ENCODE data around the gene C11orf71. TPM values are rescaled to one million over a fixed set of nuclear protein-coding genes. Genes with fewer than 3 reads are reported as not detected.

The C11orf71 gene
- total RNA-seq, 2 experiments from 2014 or later: 5.0 to 5.5 TPM

DNA sequence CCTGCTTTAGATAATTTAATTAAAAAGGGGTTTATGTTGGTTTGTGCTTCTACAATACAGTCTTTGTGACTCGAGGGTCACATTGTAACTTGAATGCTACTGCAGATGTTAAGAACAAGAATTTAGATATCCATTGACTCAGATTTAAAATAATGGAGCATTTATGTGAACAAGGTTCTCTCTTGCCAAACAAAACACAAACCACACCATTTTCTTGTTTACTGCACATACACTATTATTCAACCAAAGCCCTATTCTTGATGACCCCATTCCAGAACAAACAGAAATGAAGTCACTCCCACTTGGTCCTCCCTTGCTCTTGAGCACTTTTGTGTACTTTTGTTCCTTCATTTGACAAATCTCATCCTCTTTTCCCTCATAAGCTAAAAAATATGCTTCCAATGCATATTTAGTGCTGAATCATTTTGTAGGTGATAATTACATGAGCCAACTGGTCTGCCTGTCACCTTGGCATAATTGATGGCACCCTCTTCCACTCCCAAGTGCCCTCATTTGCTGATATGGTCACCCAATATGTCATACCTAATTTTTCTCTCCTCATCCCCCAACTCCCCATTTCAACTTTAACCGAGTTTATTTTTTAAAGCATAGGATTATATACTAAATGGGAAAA is 2.8 kb downstream of the C11orf71 start:
- CTCF ChIA-PET: interaction anchor here (0.9 kb wide), 1 partner anchor 50 kb away, joined by 3 read pairs; no protein-coding TSS in a partner anchor

DNA sequence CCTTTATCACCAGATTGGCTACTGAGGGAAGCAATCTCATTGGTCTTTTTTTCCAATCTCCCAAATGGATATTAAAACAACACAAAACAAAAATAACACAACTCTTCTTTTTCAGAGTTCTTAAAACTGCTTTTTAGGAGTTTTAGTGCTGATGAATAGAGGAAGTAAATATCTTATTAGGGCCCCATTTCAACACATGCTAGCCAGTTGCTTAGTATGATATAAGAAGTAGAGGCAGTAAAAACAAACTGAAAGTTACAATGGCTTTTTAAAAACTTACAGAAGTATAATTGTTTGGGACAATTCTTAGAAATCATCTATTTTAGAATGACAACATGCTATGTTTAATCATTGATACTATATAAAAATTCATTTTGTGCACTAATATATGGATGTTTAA is 3.4 kb downstream of the C11orf71 start:
- no peaks in the 10 kb centered on the region for H3K27me3 Mint-ChIP-seq
- intact Hi-C loops (cut with micrococcal nuclease): no loop called here
- no peak for DNase-seq
- H3K4me3 Mint-ChIP-seq: no peak overlapping the region
- ChIA-PET CTCF (no interaction called here), POLR2A (no interaction called here)
- H3K36me3 Mint-ChIP-seq: peaks cover 10% of the 10 kb centered on the region
- peaks cover 21% of the 10 kb centered on the region for H3K4me1 Mint-ChIP-seq (ENCODE audit: low read depth)
- H3K9me3 Mint-ChIP-seq: no peaks in the 10 kb centered on the region
- no peak overlapping the region for H3K27ac Mint-ChIP-seq

More for the DNA sequence above, 2.8 kb downstream of the C11orf71 start:
- Mint-ChIP-seq H3K9me3 (no peaks in the 10 kb centered on the region), H3K4me3 (no peak overlapping the region), H3K27me3 (no peaks in the 10 kb centered on the region), H3K36me3 (peaks cover 12% of the 10 kb centered on the region), H3K27ac (no peak overlapping the region), H3K4me1 (ENCODE audit: low read depth) (peaks cover 24% of the 10 kb centered on the region)
- intact Hi-C loops (cut with micrococcal nuclease): no loop called here
- DNase-seq: no peak
- POLR2A ChIA-PET: no interaction called here

DNA sequence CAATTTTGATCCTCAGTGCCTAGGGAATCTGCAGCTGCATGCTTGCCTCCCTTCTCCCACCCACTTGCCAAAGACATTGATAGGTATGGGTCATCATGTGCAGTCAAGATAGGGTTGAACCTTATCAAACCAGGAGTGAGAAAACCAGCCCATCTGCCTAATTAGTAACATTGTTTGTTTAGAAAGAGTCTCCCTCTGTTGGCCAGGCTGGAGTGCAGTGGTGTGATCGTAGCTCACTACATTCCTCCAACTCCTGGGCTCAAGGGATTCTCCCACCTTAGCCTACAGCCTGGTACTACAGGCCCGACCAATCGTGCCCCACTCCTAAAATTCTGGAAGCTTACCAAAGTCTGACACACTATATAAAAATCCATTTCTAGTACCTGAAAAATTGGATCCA is 4.6 kb downstream of the C11orf71 start:
- Mint-ChIP-seq H3K27me3 (no peaks in the 10 kb centered on the region), H3K4me3 (no peak overlapping the region), H3K4me1 (ENCODE audit: low read depth) (peaks cover 20% of the 10 kb centered on the region), H3K36me3 (peaks cover 5% of the 10 kb centered on the region), H3K9me3 (no peaks in the 10 kb centered on the region), H3K27ac (no peak overlapping the region)
- intact Hi-C loops (cut with micrococcal nuclease): no loop called here
- DNase-seq: no peak
- POLR2A ChIA-PET: no interaction called here
- CTCF ChIA-PET: no interaction called here

DNA sequence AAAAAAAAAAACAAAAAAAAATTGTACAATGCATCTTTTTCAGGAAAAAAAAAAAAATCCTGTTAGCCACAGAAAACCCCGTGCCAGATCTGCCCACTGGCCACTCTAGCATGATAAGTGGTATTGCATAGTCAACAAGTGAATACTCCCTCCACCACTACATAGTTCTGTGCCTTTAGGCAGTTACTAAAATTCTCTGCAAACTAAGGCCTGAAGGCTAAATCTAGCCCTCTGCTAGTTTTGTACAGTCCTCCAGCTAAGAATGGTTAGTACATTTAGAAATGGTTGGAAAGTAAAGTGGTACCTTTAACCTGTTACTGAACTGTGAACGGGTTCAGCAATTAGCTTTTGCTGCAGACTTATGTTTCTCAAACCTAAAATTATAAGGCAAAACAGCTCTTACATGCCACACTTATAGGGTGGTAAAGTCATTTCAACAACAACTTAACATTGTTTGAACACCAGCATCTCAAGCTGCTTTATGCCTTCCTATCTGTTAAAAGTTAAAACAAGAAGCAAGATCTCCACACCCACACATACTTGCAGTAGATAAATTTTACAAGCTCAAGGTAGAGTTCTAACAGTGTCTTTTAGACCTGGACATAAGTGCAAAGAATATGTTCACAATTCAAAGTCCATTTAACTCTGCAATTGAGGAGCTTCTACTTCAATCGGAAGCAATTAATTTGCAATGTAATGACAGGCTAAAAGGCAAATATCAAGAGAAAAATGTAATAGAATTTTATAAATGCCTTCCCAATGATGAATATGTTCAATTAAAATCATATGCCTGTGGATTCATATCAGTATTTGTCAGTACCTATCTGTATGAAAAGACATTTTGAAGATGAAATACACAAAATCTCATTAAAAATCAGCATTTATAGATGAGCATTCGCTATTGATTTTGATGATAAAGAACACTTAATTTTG is 7.3 kb downstream of the C11orf71 start:
- Mint-ChIP-seq H3K4me3 (no peak overlapping the region), H3K27ac (no peak overlapping the region), H3K36me3 (no peaks in the 10 kb centered on the region), H3K4me1 (ENCODE audit: low read depth) (peaks cover 6% of the 10 kb centered on the region), H3K27me3 (no peaks in the 10 kb centered on the region), H3K9me3 (no peaks in the 10 kb centered on the region)
- ChIA-PET POLR2A (no interaction called here), CTCF (no interaction called here)
- intact Hi-C loops (cut with micrococcal nuclease): no loop called here
- no peak for DNase-seq

DNA sequence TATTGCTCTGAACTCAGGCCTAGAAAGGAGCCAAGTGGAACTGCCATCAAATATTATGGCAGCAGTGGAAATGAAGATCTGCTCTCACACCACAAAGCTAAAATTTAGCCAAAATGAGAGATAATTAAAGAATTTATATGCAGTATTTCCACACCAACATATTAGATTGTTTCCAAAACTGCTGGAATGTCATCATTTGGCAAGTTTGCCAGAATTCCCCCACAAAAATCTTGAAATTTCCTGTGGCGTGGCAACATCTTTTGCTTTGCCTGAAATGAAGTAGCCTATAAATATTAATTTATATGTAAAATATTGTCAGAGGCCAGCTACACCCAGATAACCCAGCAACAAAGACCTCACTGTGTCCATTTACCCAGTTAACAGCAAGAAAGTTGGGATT is 13.8 kb downstream of the C11orf71 start:
- ChIA-PET CTCF (no interaction called here), POLR2A (no interaction called here)
- no peak for DNase-seq
- Mint-ChIP-seq H3K27ac (no peak overlapping the region), H3K36me3 (no peaks in the 10 kb centered on the region), H3K4me1 (ENCODE audit: low read depth) (no peaks in the 10 kb centered on the region), H3K27me3 (peaks cover 3% of the 10 kb centered on the region), H3K9me3 (peaks cover 4% of the 10 kb centered on the region), H3K4me3 (no peak overlapping the region)
- intact Hi-C loops (cut with micrococcal nuclease): no loop called here

DNA sequence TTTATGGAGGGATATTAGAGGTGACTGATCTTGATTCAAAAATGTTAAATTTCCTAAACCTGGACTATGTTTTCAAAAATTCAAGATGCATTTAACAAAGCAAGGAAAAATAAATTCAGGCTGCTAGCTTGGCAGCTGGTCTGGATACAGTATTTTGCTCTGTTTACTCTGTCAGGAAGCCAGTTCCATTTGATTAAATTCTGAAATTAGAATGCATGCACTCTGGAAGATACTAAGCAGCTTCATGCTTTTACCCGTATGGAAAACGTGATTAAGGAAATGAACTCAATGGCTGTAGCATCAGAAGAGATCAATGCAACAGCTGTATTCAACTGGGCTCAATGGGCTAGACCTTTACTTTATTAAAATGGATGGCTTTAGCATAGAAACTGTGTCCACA is 14.2 kb downstream of the C11orf71 start:
- Mint-ChIP-seq H3K27me3 (peaks cover 3% of the 10 kb centered on the region), H3K36me3 (no peaks in the 10 kb centered on the region), H3K4me3 (no peak overlapping the region), H3K4me1 (ENCODE audit: low read depth) (no peaks in the 10 kb centered on the region), H3K27ac (no peak overlapping the region), H3K9me3 (peaks cover 4% of the 10 kb centered on the region)
- DNase-seq: no peak
- intact Hi-C loops (cut with micrococcal nuclease): no loop called here
- ChIA-PET CTCF (interaction anchor here (1.2 kb wide), 1 partner anchor 171 kb away, joined by 4 read pairs; no protein-coding TSS in a partner anchor), POLR2A (no interaction called here)

DNA sequence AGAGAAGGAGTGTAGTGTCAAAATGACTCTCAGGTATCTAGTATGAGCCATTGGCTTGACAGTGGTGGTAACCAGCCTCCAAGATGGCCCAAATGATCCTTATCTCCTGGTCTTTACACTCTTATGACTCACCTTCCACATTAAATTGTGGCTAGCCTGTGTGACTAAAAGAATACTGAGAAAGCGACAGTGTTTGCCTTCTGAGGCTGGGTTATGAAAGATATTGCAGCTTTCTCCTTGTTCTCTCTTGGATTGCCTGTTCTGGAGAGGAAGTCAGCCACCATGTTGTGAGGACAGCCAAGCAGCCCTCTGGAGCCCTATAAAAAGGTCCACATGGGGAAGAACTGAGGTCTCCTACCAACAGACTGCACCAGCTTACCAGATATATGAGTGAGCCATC is 15.8 kb downstream of the C11orf71 start:
- Mint-ChIP-seq H3K9me3 (peaks cover 4% of the 10 kb centered on the region), H3K4me1 (ENCODE audit: low read depth) (no peaks in the 10 kb centered on the region), H3K27ac (no peak overlapping the region), H3K36me3 (no peaks in the 10 kb centered on the region), H3K4me3 (no peak overlapping the region), H3K27me3 (peaks cover 3% of the 10 kb centered on the region)
- POLR2A ChIA-PET: no interaction called here
- CTCF ChIA-PET: no interaction called here
- intact Hi-C loops (cut with micrococcal nuclease): no loop called here
- DNase-seq: no peak

DNA sequence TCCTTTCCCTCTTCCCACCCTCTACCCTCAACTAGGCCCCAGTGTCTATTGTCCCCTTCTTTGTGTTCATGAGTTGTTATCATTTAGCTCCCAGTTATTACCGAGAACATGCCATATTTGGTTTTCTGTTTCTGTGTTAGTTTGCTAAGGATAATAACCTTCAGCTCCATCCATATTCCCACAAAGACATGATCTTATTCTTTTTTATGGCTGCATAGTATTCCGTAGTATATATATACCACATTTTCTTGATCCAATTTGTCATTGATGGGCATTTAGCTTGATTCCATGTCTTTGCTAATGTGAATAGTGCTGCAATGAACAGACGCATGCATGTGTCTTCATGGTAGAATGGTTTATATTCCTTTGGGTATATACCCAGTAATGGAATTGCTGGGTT is 17.8 kb downstream of the C11orf71 start:
- POLR2A ChIA-PET: no interaction called here
- no peak overlapping the region for H3K4me3 Mint-ChIP-seq

DNA sequence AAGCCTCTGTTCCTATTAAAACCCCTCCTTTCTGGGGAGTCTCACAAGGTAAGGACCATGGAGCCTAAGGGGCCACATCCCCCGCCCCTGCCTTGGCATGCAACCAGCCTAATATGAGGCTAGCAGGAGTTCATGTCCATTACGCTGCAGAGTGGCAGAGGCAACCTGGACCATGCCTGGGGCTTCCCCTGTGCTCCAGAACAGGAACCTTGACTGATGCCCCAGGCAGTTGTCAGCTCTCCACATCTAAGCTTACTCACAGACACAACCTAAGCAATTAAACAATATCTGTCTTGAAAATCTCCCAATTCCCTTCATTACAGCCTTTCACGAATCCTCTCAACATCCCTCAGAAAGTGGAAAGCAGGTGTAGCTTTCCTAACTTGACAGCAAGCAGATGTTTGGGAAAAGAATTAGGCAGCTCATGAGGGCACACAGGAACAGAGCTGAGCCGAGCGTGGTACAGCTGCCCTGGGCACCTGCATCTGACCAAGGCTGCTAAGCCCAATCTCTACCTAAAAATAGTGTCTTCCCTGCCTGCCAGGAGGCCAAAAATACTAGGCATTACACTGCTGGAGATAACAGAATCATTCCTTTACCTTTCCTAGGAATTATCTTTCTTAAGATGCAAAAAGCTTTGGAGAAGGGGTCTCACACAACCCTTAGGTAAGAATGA is 20.8 kb downstream of the C11orf71 start:
- ChIA-PET CTCF (interaction anchor here (1.5 kb wide), 1 partner anchor 60 kb away, joined by 3 read pairs; the partner anchor contains the start of gene REXO2), POLR2A (no interaction called here)

More for the DNA sequence above, 17.8 kb downstream of the C11orf71 start:
- Mint-ChIP-seq H3K27ac (no peak overlapping the region), H3K9me3 (peaks cover 4% of the 10 kb centered on the region), H3K4me1 (ENCODE audit: low read depth) (no peaks in the 10 kb centered on the region), H3K36me3 (no peaks in the 10 kb centered on the region), H3K27me3 (peaks cover 6% of the 10 kb centered on the region)
- CTCF ChIA-PET: interaction anchor here (1.5 kb wide), 1 partner anchor 42 kb away, joined by 3 read pairs; no protein-coding TSS in a partner anchor
- DNase-seq: no peak
- intact Hi-C loops (cut with micrococcal nuclease): no loop called here

DNA sequence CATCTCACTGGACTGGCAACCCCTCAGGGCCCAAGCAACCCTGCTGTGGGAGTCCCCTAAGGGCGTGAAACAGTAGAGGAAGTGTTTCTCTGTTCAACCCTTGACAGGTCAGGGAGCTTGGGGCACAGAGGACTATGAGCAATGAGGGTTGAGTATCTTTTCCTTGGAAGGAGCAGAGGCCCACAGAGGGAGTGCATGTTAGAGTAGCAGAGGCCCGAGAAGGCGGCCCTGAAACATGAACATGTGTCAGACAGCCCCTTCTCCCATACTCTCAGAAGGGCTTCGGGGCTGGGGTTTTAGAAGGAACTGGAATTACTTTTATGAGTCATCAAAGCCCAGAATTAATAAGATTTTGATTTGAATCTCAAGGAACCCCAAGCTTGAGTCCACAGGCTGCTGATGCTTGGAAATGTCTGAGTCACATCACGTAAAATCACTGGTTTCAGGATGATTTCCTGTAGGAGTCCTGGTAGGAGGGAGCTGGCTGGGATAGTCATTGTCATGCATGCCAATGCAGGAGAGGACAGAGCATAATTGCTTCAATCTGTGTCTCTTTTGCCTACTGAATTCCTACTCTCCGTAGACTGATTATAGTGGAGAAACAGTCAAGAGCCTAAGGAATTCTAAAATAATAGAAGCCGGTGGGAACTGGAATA is 22.6 kb downstream of the C11orf71 start:
- peaks cover 7% of the 10 kb centered on the region for H3K27me3 Mint-ChIP-seq
- intact Hi-C loops (cut with micrococcal nuclease): no loop called here
- ChIA-PET CTCF (interaction anchor here (1.5 kb wide), 1 partner anchor 61 kb away, joined by 3 read pairs; the partner anchor contains the start of gene REXO2), POLR2A (no interaction called here)
- H3K36me3 Mint-ChIP-seq: no peaks in the 10 kb centered on the region
- no peaks in the 10 kb centered on the region for H3K4me1 Mint-ChIP-seq (ENCODE audit: low read depth)
- H3K9me3 Mint-ChIP-seq: peaks cover 4% of the 10 kb centered on the region
- no peak for DNase-seq
- no peak overlapping the region for H3K4me3 Mint-ChIP-seq
- no peak overlapping the region for H3K27ac Mint-ChIP-seq

More for the DNA sequence above, 20.8 kb downstream of the C11orf71 start:
- no peak for DNase-seq
- H3K27me3 Mint-ChIP-seq: peaks cover 9% of the 10 kb centered on the region
- H3K4me1 Mint-ChIP-seq (ENCODE audit: low read depth): no peaks in the 10 kb centered on the region
- H3K9me3 Mint-ChIP-seq: peaks cover 4% of the 10 kb centered on the region
- no peaks in the 10 kb centered on the region for H3K36me3 Mint-ChIP-seq
- H3K4me3 Mint-ChIP-seq: no peak overlapping the region
- intact Hi-C loops (cut with micrococcal nuclease): no loop called here
- H3K27ac Mint-ChIP-seq: no peak overlapping the region

DNA sequence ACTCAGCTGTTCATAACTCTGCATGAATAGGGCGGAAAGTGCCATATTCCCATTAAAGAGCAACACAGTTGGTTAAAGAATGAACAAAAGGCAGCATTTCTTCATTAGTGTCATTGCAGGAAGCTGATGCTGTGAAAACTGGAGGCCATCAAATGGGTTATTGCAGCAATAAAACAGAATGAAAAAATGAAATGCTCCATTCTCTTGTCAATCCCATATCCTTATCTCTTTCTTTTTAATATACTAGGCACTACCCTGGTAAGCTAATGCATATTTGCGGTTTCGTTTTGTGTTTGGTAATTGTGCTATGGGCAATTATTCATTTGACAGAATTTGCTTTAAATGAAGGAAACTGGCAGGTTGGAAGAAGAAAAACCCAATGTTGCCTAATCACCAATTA is 25.3 kb downstream of the C11orf71 start:
- DNase-seq: no peak
- ChIA-PET CTCF (no interaction called here), POLR2A (no interaction called here)
- H3K27me3 Mint-ChIP-seq: peaks cover 17% of the 10 kb centered on the region
- H3K4me1 Mint-ChIP-seq (ENCODE audit: low read depth): no peaks in the 10 kb centered on the region
- intact Hi-C loops (cut with micrococcal nuclease): no loop called here
- no peak overlapping the region for H3K4me3 Mint-ChIP-seq
- no peaks in the 10 kb centered on the region for H3K9me3 Mint-ChIP-seq
- H3K27ac Mint-ChIP-seq: no peak overlapping the region
- no peaks in the 10 kb centered on the region for H3K36me3 Mint-ChIP-seq
